ENCODE results near the gene ALX3.
"Not testable (repeated sequence)": the region's sequence is repeated elsewhere in the genome, so short reads cannot be mapped to it uniquely, and the experiment has no call there.

The ALX3 gene

GRCh38 chr1:110049801-110050601, 20.5 kb downstream of the ALX3 start:
- H3K9me3 Mint-ChIP-seq, result no peaks in the 10 kb centered on the region
- no peak overlapping the region for H3K4me3 Mint-ChIP-seq
- ATAC-seq, result no peak

GRCh38 chr1:110048923-110049601, 21.4 kb downstream of the ALX3 start:
- Mint-ChIP-seq H3K4me3 (no peak overlapping the region), H3K9me3 (no peaks in the 10 kb centered on the region), H3K36me3 (ENCODE audit: low read depth) (peaks cover 43% of the 10 kb centered on the region), H3K4me1 (no peaks in the 10 kb centered on the region), H3K27ac (no peak overlapping the region), H3K27me3 (no peaks in the 10 kb centered on the region)
- no peak for ATAC-seq
- no peak for DNase-seq

More at GRCh38 chr1:110049801-110050601, 20.5 kb downstream of the ALX3 start:
- DNase-seq, result no peak
- no peak overlapping the region for H3K27ac Mint-ChIP-seq
- no peaks in the 10 kb centered on the region for H3K27me3 Mint-ChIP-seq
- no peaks in the 10 kb centered on the region for H3K4me1 Mint-ChIP-seq
- peaks cover 44% of the 10 kb centered on the region for H3K36me3 Mint-ChIP-seq (ENCODE audit: low read depth)

DNA sequence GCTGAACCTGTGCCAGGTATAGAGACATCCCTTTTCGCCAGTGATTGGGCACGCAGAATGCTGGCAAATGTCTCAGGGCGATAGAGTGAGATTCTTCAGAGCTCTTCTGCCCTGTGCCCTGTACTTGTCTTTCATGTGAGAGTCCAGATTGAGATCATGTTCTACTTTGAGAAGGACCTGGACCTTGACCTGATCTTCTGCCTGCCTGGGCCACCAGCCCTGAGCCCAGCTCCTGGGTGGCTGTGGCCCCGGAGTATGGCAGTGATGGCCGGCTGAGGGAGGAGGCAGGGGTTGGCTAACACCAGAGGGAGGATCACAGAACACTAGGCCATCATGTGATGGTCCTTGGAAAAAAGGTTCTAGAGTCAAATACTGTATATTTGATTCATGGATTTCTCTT, 22.2 kb downstream of the ALX3 start:
- H3K36me3 Mint-ChIP-seq (ENCODE audit: low read depth), result peaks cover 41% of the 10 kb centered on the region
- H3K4me3 Mint-ChIP-seq, result no peak overlapping the region
- no peak for DNase-seq
- H3K4me1 Mint-ChIP-seq, result no peaks in the 10 kb centered on the region
- H3K27me3 Mint-ChIP-seq, result no peaks in the 10 kb centered on the region
- no peak for ATAC-seq
- H3K9me3 Mint-ChIP-seq, result no peaks in the 10 kb centered on the region
- no peak overlapping the region for H3K27ac Mint-ChIP-seq

DNA sequence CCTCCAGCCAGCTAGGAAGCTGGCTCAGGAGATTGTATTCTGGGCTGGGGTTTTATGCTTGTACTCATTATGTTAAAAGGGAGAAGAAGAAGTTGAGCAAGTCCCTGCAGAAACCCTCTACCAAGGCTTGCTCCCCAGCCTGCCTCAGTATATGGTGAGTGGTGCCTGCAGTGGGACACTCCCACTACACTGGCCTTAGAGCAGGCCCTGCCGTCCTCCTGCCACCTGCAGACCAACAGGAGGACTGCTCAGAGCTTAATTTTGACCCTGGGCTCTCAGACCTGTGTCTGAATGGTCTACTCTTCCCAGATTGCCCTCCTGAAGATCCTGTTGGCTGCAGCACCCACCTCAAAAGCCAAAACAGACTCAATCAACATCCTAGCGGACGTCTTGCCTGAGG, 23.0 kb downstream of the ALX3 start:
- ATAC-seq, result no peak

GRCh38 chr1:110043016-110043415, 27.5 kb downstream of the ALX3 start:
- Mint-ChIP-seq H3K9me3 (no peaks in the 10 kb centered on the region), H3K27me3 (no peaks in the 10 kb centered on the region), H3K27ac (no peak overlapping the region), H3K36me3 (ENCODE audit: low read depth) (peaks cover 52% of the 10 kb centered on the region), H3K4me3 (no peak overlapping the region), H3K4me1 (peaks cover 10% of the 10 kb centered on the region)
- no peak for ATAC-seq
- no peak for DNase-seq

More for the DNA sequence above, 23.0 kb downstream of the ALX3 start:
- no peak for DNase-seq
- Mint-ChIP-seq H3K36me3 (ENCODE audit: low read depth) (peaks cover 37% of the 10 kb centered on the region), H3K4me3 (no peak overlapping the region), H3K4me1 (no peaks in the 10 kb centered on the region), H3K9me3 (no peaks in the 10 kb centered on the region), H3K27me3 (no peaks in the 10 kb centered on the region), H3K27ac (no peak overlapping the region)

DNA sequence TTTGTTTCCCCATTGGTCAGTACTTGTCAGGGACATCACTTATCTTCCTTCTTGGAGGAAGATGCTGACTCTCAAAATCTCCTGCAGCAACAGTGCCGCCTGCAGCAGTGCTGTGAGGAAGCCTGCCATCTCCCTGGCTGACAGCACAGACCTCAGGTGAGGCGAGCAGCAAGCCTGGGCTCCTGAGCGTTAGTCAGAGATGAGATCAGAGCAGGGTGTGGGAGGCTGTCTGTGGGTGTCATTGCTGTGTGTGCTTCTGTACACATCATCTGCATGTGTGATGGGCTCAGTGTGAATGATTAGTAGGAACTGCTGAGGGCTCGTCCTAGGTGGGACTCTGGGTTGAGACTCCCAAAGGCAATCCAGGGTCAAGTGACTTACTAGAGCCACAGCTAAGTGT, 29.9 kb downstream of the ALX3 start:
- ATAC-seq, result peak; percentile 82
- H3K9me3 Mint-ChIP-seq, result no peaks in the 10 kb centered on the region
- peak; percentile 19 for DNase-seq
- H3K4me1 Mint-ChIP-seq, result peaks cover 23% of the 10 kb centered on the region
- peaks cover 48% of the 10 kb centered on the region for H3K36me3 Mint-ChIP-seq (ENCODE audit: low read depth)
- no peak overlapping the region for H3K4me3 Mint-ChIP-seq
- no peaks in the 10 kb centered on the region for H3K27me3 Mint-ChIP-seq
- H3K27ac Mint-ChIP-seq, result no peak overlapping the region

GRCh38 chr1:110039641-110040040, 30.8 kb downstream of the ALX3 start:
- Mint-ChIP-seq H3K4me1 (peaks cover 27% of the 10 kb centered on the region), H3K36me3 (ENCODE audit: low read depth) (peaks cover 41% of the 10 kb centered on the region), H3K4me3 (no peak overlapping the region), H3K9me3 (no peaks in the 10 kb centered on the region), H3K27ac (no peak overlapping the region), H3K27me3 (no peaks in the 10 kb centered on the region)
- ATAC-seq (no peak), DNase-seq (no peak)

DNA sequence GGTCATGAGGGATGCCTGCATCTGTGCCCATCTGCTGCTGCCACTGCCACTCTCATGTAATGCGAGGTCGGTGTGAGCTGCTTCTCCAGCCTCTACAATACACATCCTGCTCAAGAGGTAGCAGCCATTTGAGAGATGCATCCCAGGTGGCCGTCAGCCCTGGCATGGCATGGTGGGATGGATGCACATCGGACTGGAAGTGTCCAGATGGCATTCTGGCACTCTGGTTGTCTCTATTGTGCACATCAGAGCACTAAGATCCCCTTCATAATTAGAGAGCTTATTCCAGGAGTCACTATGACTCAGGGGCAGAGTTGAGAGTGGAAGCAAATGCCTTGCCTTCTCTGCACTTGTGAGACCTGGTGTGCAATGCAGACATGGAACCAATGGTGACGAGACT, 32.2 kb downstream of the ALX3 start:
- no peak overlapping the region for H3K27ac Mint-ChIP-seq
- no peak overlapping the region for H3K4me3 Mint-ChIP-seq
- peaks cover 38% of the 10 kb centered on the region for H3K4me1 Mint-ChIP-seq
- no peak for ATAC-seq
- H3K36me3 Mint-ChIP-seq (ENCODE audit: low read depth), result peaks cover 34% of the 10 kb centered on the region
- no peak for DNase-seq
- H3K9me3 Mint-ChIP-seq, result no peaks in the 10 kb centered on the region
- no peaks in the 10 kb centered on the region for H3K27me3 Mint-ChIP-seq

DNA sequence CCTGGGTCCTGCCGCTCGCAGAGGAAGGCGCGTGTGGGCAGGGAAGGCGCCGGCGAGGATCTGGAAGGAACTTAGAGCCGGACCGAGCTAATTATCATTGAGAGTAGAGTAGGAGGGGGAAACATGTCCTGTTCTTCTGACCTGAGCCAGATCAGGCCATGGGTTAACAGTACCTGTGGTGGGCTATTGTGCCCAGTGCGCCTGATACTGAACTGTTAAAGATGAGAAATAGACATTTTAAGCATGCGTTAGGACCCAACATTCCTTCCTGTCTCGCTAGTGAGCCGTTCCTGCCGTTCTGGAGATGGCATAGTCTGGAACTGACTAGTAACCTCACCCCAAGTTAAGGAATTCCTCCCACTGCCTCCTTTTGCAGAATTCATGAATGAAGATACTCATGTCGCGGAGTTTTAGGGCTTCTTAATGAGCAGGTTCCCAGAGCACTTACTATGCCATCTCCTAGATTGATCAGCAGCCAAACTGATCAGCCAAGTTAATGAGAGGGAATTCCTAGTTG, 35.2 kb downstream of the ALX3 start:
- peak overlapping the region; percentile 91 for H3K4me3 Mint-ChIP-seq
- peak overlapping the region; percentile 74 for H3K27ac Mint-ChIP-seq
- no peak for ATAC-seq
- no peaks in the 10 kb centered on the region for H3K27me3 Mint-ChIP-seq
- DNase-seq, result no peak
- H3K4me1 Mint-ChIP-seq, result peaks cover 45% of the 10 kb centered on the region
- H3K36me3 Mint-ChIP-seq (ENCODE audit: low read depth), result peaks cover 19% of the 10 kb centered on the region
- H3K9me3 Mint-ChIP-seq, result no peaks in the 10 kb centered on the region

DNA sequence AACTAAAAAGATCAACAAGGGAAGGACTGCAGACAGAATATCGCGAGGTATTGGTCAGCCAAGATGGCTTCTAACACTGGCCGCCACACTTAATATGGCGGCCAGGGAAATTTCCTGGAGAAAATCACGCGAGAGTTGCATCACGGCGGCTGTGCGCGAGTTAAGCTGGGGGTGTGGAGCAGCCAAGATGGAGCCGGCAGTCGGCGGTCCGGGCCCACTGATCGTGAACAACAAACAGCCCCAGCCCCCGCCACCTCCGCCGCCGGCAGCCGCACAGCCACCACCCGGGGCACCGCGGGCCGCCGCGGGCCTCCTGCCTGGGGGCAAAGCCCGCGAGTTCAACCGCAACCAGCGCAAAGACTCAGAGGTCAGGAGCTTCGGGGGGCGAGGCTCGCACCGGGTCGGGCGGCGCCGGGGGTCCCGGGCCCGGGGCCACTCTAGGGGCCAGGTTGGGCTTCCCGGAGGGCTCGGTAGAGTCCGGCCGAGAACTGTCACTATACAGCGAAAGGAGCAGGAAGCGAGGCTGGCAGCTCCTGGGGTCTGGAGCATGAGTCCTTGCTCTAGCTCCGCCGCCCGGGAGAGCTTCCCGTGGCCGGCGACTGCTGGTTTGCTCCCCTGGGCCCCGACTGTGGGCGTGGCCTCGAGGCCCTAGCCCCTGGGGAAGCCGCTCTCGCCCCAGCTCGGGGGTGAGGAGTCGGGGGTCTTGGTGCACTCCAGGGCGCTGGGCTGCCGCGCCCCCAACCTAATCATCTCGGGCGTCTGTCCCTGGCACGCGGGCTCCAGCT, 35.8 kb downstream of the ALX3 start, which contains the start of gene STRIP1:
Gene STRIP1, plus strand, starts transcription at position 174 of the 785 bp plus-strand sequence. Its CDS starts 14 bp downstream, at position 188.
- Mint-ChIP-seq H3K4me3 (peak within 1 kb of the TSS; percentile 91), H3K27ac (peak within 1 kb of the TSS; percentile 89), H3K9me3 (no peaks in the 10 kb centered on the region), H3K36me3 (ENCODE audit: low read depth) (peaks cover 15% of the 10 kb centered on the region), H3K27me3 (no peaks in the 10 kb centered on the region), H3K4me1 (peaks cover 45% of the 10 kb centered on the region)
- ATAC-seq (peak; percentile 93), DNase-seq (peak; percentile 89)

GRCh38 chr1:110034040-110034450, 36.4 kb downstream of the ALX3 start:
- H3K27ac Mint-ChIP-seq, result peak overlapping the region; percentile 89
- ATAC-seq (no peak), DNase-seq (no peak)
- peaks cover 10% of the 10 kb centered on the region for H3K36me3 Mint-ChIP-seq (ENCODE audit: low read depth)
- H3K4me1 Mint-ChIP-seq, result peaks cover 48% of the 10 kb centered on the region
- H3K4me3 Mint-ChIP-seq, result peak overlapping the region; percentile 91
- H3K27me3 Mint-ChIP-seq, result no peaks in the 10 kb centered on the region
- H3K9me3 Mint-ChIP-seq, result no peaks in the 10 kb centered on the region

DNA sequence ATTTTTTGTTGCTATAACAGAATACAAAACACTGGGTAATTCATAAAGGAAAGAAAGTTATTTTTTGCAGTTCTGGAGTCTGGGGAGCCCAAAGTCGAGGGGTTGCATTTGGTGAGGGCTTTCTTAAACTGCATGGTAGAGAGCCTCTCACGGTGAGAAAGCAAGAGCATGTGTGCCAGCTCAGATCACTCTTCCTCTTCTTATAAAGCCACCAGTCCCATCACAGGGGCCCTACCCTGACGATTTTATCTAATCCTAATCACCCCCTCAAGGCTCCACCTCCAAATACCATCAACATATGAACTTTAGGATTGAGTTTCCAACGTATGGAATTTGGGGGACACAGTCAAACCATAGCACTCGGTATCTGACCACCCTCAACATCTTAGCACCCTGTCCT, 37.1 kb downstream of the ALX3 start:
- H3K4me1 Mint-ChIP-seq, result peaks cover 48% of the 10 kb centered on the region
- H3K27ac Mint-ChIP-seq, result peak overlapping the region; percentile 89
- peak overlapping the region; percentile 91 for H3K4me3 Mint-ChIP-seq
- peaks cover 4% of the 10 kb centered on the region for H3K36me3 Mint-ChIP-seq (ENCODE audit: low read depth)
- H3K9me3 Mint-ChIP-seq, result no peaks in the 10 kb centered on the region
- DNase-seq (no peak), ATAC-seq (no peak)
- H3K27me3 Mint-ChIP-seq, result no peaks in the 10 kb centered on the region

- no peaks in the 10 kb centered on the region for H3K27me3 Mint-ChIP-seq
- DNase-seq (no peak), ATAC-seq (no peak)
- H3K4me3 Mint-ChIP-seq, result no peak overlapping the region
- H3K4me1 Mint-ChIP-seq, result peaks cover 47% of the 10 kb centered on the region
- no peak overlapping the region for H3K27ac Mint-ChIP-seq
- H3K36me3 Mint-ChIP-seq (ENCODE audit: low read depth), result no peaks in the 10 kb centered on the region
- no peaks in the 10 kb centered on the region for H3K9me3 Mint-ChIP-seq
Measured at GRCh38 chr1:110032327-110032726, 38.1 kb downstream of the ALX3 start.

DNA sequence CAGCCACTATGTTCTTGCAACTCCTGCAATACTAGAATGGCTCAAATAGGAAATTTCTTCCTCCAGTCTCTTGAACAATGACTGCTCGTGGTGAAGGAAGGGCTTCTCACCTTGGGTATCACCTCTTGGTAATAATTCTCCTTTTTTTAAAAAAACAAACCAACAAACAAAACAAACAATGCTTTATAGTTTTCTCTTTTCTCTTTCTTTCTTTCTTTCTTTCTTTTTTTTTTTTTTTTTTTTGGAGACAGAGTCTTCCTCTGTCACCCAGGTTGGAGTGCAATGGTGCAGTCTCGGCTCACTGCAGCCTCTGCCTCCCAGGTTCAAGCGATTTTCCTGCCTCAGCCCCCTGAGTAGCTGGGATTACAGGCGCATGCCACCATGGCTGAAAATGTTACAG, 39.8 kb downstream of the ALX3 start:
- Mint-ChIP-seq H3K4me1 (peaks cover 36% of the 10 kb centered on the region), H3K4me3 (peak overlapping the region; percentile 79), H3K27ac (peak overlapping the region; percentile 83)
- not testable (repeated sequence) for H3K27me3 Mint-ChIP-seq; H3K9me3 Mint-ChIP-seq; ATAC-seq; H3K36me3 Mint-ChIP-seq (ENCODE audit: low read depth); DNase-seq
